Anterior cingulate cortex (tissue), 58 donors: ENCODE results near the gene TNP1.
A peak's percentile ranks its signal among the peaks of the same experiment; 100 is the strongest.

ENCODE experiments used
- DNase-seq, 58 donors: peaks; one replicate each; lab custom pipeline; 2025; lab: John Stamatoyannopoulos, UW

Gene TNP1

GRCh38 chr2:216877085-216877484 lies 17.2 kb upstream of the TNP1 start:
- DNase-seq, result no peak

DNA sequence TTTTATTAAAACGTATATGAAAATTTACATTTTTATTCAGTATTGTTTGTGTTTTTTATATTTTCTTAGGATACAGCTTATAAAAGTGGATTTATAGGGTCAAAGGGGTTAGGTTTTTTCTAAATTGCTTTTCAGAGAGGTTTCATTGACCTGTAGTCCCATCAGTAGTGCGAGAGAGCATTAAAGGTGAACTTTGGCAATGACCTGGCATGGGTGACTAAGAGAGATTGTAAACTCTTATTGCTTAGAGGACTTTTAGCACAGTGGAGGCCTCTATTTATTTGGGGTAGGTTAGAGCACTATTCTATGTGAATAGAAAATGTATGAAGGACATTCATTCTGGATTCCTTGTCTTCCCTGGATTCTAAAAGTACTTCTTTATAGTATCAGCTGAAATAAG lies 16.0 kb upstream of the TNP1 start:
- DNase-seq, result no peak

GRCh38 chr2:216873573-216873972 lies 13.7 kb upstream of the TNP1 start:
- peak in 1 of 58 donors; percentile 23 for DNase-seq

DNA sequence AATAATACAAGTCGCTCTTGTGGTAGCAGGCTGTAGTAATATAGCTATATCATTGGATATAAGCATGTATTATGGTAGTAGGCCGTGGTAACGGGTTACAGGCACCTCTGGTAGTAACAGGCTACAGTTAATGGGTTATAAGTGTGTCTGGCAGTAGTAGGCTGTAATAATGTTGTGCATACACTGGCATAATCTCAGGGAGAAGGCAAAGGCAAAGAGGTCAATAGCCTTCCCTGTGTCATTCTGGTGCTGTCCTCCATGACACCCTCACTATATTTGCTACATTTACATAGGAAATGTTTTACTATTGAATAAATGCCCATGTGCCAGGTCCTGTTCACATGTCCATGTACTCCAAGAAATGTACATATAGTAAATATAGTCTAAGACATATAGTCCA lies 12.8 kb upstream of the TNP1 start:
- no peak for DNase-seq

GRCh38 chr2:216872040-216872439 lies 12.2 kb upstream of the TNP1 start:
- DNase-seq, result no peak

GRCh38 chr2:216871333-216871934 lies 11.6 kb upstream of the TNP1 start:
- DNase-seq, result no peak

DNA sequence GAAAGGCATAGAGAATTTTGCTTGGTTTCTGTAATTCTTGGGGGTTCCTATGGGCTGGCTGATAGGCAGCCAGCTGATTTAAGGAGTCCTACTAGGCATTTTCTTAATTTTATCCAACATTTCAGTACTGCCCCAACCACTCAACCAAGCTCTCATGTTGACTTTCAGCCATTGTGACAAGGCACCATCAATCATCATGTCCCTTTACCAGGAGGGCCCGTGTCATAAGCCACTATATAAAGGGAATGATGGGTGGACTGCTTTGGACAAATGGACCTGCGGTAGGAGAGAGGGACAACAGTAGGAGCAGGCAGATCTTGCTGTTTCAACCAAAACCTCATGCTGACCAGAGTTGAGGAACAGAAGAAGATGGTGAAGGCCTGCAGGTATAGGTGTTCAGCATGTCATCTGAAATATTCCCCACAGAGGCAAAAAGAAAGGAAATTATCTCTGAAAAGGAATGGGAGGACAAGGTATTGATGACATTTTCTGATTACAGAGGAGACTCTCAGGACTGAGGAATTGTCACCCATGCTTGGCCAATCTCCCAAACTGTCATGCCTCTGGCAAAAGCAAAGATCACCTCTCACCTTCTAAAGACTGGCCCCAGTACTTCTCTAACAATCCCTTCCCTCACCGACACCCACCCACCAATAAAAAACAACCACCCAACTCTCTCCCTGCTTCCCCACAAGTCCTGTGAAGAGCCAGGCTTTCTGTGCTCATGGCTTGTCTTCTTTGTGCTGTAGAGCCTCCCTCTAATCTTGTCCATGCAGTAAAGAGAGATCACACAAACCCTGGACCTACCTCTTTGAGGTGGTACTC lies 10.9 kb upstream of the TNP1 start:
- no peak for DNase-seq

- no peak for DNase-seq
Observed at GRCh38 chr2:216866515-216867095, 6.7 kb upstream of the TNP1 start.

DNA sequence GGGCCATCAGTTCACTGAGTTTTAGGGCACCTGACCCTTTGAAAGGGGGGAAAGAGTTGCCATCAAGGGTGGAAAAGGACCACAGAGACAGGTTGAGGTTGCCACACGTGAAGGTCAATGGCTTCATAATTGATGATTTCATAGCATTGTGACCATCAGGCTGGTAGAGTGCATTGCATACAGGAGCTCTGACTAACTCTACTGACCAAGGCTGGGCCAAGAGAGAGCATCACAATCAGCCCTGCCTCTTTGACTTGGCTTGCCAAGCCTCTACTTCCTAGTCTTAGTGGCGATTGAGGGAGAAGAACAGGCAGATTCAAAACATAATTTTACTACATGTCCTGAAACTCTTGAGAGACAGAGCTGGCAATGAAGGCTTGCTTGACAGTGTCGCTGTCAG lies 5.8 kb upstream of the TNP1 start:
- no peak for DNase-seq

DNA sequence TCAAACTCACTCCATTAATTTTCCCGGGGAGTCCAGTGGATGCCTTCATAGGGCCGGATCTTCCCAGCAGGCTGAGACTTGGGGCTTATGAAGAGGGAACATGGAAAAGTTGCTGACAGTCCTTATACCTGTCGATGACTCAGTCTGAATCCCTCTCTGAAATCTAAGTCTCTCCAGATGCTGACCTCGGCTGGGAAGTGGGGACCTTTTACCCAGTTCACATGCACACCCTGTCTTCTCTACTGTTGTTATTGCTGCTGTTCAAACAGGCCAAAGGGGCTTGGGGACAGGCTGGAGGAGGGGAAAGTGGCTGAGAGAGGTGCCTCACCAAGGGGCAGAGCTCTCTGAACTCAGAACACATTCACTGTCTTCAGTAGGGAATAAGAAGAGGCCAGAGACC lies 4.1 kb upstream of the TNP1 start:
- DNase-seq, result no peak

GRCh38 chr2:216862628-216863398 lies 2.9 kb upstream of the TNP1 start:
- no peak for DNase-seq

- DNase-seq, result no peak
Observed at GRCh38 chr2:216860426-216861137, 718 bp upstream of the TNP1 start.

DNA sequence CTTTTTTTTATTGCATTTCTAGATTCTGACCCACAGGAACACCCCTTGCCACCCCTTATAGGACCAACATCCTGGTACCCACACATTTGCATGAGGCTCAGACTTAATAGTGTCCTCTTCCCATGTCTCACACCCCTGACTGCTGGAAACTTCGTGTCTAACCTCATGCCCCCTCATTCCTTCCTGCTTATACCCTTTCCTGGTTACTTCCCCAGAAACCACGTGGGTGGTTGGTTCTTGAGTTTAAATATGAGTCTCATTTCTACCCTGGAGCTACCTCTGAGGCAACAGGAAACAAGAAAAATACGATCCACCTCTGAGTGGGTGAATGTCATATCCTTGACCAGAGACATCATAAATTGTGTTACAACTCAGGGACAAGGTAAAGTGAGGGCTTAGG lies 1.6 kb downstream of the TNP1 start:
- no peak for DNase-seq

GRCh38 chr2:216857131-216857550 lies 2.7 kb downstream of the TNP1 start:
- no peak for DNase-seq

DNA sequence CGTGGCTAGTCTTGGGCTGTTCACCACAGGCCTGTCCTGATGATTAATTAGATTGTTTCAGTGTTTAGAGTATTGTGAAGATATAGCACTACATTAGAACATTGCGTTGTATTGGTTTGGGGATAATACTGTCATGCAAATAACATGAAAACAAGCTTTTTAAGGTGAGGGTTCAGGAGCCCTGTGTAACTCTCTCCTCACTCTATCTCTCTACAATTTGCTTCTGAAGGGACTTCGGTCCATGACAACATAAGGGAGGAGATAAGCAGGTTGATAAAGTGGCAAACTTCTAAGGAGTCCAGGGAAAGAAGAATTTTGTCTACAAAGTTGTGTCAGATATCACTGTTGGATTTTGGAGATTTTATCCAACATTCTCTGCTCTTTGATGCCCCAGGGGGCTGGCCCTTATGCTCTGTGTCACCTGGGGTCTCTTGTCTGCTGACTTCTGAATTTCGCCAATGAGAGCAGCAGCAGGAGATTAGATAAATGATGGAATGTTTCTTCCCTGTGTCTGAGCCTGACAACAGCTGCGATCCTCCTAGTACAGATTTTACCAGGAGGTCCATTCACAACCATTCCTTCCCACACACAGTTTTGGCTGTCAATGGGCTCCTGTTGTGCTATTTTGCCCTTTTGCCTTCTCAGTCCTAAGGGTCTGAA lies 3.3 kb downstream of the TNP1 start:
- DNase-seq, result no peak

DNA sequence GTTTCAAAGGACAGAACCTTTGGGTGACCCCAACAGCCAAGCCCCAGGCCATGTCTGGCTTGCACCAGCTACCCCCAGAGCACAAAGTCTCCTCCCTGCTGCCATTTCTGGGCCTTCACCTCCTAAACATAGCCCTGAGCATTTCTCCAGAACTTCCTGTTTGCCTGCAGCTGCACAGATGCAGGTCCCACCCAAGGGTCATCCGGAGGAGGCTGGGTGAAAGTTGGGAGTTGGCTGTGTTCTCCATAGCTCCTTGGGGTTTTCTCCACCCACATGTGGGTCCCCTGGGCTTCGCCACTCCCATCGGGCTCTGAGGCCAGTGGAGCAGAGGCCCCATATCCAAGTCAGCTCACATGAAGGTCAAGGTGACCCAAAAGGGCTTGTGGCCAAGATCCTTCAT lies 4.3 kb downstream of the TNP1 start:
- DNase-seq, result no peak

GRCh38 chr2:216855079-216855478 lies 4.8 kb downstream of the TNP1 start:
- DNase-seq, result no peak

- no peak for DNase-seq
Observed at GRCh38 chr2:216851486-216852090, 8.3 kb downstream of the TNP1 start.

GRCh38 chr2:216850665-216851322 lies 9.1 kb downstream of the TNP1 start:
- DNase-seq, result no peak
